WI38 (cell line): ENCODE measurements around the gene RSPH9.

Experiments used
- H3K4me3 ChIP-seq: 2 replicates; pipeline ENCODE4 v1.5.1; 2011; ENCODE audit warnings: low read depth, mild to moderate bottlenecking, control low read depth, low read length
- CTCF ChIP-seq: IDR thresholded peaks from 2 replicates; pipeline ENCODE4 v1.5.1; 2012; ENCODE audit warnings: low read depth, mild to moderate bottlenecking, control low read depth, low read length

The RSPH9 gene

GRCh38 chr6:43665376-43665775 lies 20.5 kb downstream of the RSPH9 start:
- no peak overlapping the region for H3K4me3 ChIP-seq
- TF ChIP-seq CTCF: no peak

GRCh38 chr6:43666196-43666920 lies 21.5 kb downstream of the RSPH9 start:
- TF ChIP-seq CTCF: no peak

GRCh38 chr6:43667245-43668150 lies 22.7 kb downstream of the RSPH9 start:
- TF ChIP-seq CTCF: peak; percentile 89
- no peak overlapping the region for H3K4me3 ChIP-seq

More at GRCh38 chr6:43666196-43666920, 21.5 kb downstream of the RSPH9 start:
- no peak overlapping the region for H3K4me3 ChIP-seq

- H3K4me3 ChIP-seq: no peak overlapping the region
- TF ChIP-seq CTCF: peak; percentile 56
These were observed 23.6 kb downstream of the RSPH9 start for GRCh38 chr6:43668151-43669028.

- no peak for TF ChIP-seq CTCF
These were observed 24.4 kb downstream of the RSPH9 start for GRCh38 chr6:43669050-43669921.

GRCh38 chr6:43669922-43670622 lies 25.2 kb downstream of the RSPH9 start:
- no peak for TF ChIP-seq CTCF
- H3K4me3 ChIP-seq: no peak overlapping the region

More at GRCh38 chr6:43669050-43669921, 24.4 kb downstream of the RSPH9 start:
- no peak overlapping the region for H3K4me3 ChIP-seq
